22Rv1 (cell line): ENCODE results near the gene USH2A.

Source experiments
- CTCF ChIP-seq: fragments of 450-650 bp; IDR thresholded peaks from 2 replicates; pipeline ENCODE4 v1.5.1; 2017; ENCODE audit warnings: mild to moderate bottlenecking
- ZFX ChIP-seq: fragments of 450-650 bp; IDR thresholded peaks from 2 replicates; pipeline ENCODE4 v1.6.1; 2017; ENCODE audit warnings: antibody characterized with exemption, borderline replicate concordance

GRCh38 chr1:215660259-215660658 lies 763.0 kb downstream of the USH2A start:
- TF ChIP-seq CTCF = no peak
- TF ChIP-seq ZFX = no peak
